ENCODE measurements around the gene DTD1.

DTD1 gene

DNA sequence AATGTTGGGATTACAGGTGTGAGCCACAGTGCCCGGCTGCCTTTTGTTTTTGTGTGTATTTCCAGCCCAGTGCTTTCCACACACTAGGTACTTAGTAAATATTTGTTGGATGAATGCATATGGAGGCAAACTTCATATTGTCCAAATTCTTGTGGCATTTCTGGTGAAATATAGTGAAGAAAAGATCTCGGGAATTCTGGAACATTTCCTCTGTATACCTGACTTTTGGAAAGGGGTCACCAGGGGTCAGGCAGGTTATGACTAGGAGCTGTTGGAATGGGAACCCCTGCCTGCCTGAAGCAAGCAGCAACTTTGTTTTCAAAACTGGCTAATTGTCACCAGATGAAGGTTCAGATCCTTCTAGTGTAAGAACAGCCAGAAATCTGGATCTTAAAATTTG is 213.7 kb downstream of the DTD1 start:
- Histone ChIP-seq H3K27ac (ENCODE audit: low read depth, low read length) (no peak overlapping the region), H3K9me2 (replicated peaks; ENCODE audit: insufficient read depth, low read length) (no peaks in the 10 kb centered on the region), H3K79me2 (ENCODE audit: insufficient read depth, low read length) (no peaks in the 10 kb centered on the region), H3K36me3 (ENCODE audit: low read length) (no peaks in the 10 kb centered on the region), H3K4me3 (ENCODE audit: insufficient read depth, low read length, poor library complexity, severe bottlenecking) (no peak overlapping the region), H3K27me3 (ENCODE audit: low read length) (no peaks in the 10 kb centered on the region), H3K9me3 (ENCODE audit: insufficient read depth, low read length) (no peaks in the 10 kb centered on the region), H3K4me2 (ENCODE audit: low read depth, low read length, poor library complexity, severe bottlenecking) (no peak overlapping the region), H2AFZ (ENCODE audit: low read depth, low read length, severe bottlenecking) (no peak overlapping the region), H4K20me1 (ENCODE audit: low read depth, low read length) (no peaks in the 10 kb centered on the region), H3K9ac (ENCODE audit: low read length) (no peak overlapping the region), H3F3A (ENCODE audit: insufficient read depth) (no peaks in the 10 kb centered on the region)
- TF ChIP-seq, protein P1, sequence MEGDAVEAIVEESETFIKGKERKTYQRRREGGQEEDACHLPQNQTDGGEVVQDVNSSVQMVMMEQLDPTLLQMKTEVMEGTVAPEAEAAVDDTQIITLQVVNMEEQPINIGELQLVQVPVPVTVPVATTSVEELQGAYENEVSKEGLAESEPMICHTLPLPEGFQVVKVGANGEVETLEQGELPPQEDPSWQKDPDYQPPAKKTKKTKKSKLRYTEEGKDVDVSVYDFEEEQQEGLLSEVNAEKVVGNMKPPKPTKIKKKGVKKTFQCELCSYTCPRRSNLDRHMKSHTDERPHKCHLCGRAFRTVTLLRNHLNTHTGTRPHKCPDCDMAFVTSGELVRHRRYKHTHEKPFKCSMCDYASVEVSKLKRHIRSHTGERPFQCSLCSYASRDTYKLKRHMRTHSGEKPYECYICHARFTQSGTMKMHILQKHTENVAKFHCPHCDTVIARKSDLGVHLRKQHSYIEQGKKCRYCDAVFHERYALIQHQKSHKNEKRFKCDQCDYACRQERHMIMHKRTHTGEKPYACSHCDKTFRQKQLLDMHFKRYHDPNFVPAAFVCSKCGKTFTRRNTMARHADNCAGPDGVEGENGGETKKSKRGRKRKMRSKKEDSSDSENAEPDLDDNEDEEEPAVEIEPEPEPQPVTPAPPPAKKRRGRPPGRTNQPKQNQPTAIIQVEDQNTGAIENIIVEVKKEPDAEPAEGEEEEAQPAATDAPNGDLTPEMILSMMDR (IDR thresholded peaks at IDR 0.05; ENCODE audit: insufficient read depth, low read length, poor library complexity, severe bottlenecking), result no peak
- TF ChIP-seq EZH2phosphoT487 (conservative IDR thresholded peaks at IDR 0.05; ENCODE audit: low read length), result no peak

DNA sequence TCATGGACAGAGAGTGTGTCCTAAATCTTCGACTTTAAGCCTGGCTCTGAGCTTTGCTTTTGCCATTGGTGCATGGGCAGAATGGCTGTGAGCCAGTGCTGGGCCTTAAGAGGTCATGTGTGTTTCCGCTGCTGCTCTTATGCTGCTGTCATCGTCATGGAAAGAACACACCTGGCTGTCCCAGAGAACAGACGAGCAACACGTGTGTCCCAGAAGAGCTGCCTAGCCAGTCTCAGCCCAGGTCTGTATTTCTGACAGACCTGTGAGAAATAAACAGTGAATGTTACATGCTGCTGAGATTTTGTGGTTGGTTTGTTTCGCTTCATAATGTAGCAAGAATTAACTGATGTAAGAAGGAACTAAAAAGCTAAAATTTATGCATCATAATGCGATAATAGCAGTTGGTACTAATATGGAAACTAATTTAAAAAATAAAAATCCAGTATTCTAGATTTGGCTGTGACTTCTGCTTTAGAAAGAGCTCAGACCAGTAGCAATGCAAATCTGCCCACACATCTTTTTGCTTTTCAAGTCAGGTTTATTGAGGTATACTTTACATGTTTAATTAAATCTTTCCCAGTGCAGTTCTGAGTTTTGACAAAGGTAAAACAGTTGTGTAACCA is 214.3 kb downstream of the DTD1 start:
- Histone ChIP-seq H3K27ac (ENCODE audit: low read depth, low read length) (no peak overlapping the region), H3K4me2 (ENCODE audit: low read depth, low read length, poor library complexity, severe bottlenecking) (no peak overlapping the region), H4K20me1 (ENCODE audit: low read depth, low read length) (no peaks in the 10 kb centered on the region), H3K4me3 (ENCODE audit: insufficient read depth, low read length, poor library complexity, severe bottlenecking) (no peak overlapping the region), H2AFZ (ENCODE audit: low read depth, low read length, severe bottlenecking) (no peak overlapping the region), H3F3A (ENCODE audit: insufficient read depth) (no peaks in the 10 kb centered on the region), H3K79me2 (ENCODE audit: insufficient read depth, low read length) (no peaks in the 10 kb centered on the region), H3K36me3 (ENCODE audit: low read length) (no peaks in the 10 kb centered on the region), H3K9me3 (ENCODE audit: insufficient read depth, low read length) (no peaks in the 10 kb centered on the region), H3K27me3 (ENCODE audit: low read length) (no peaks in the 10 kb centered on the region), H3K9me2 (replicated peaks; ENCODE audit: insufficient read depth, low read length) (no peaks in the 10 kb centered on the region), H3K9ac (ENCODE audit: low read length) (no peak overlapping the region)
- TF ChIP-seq, protein P1 (IDR thresholded peaks at IDR 0.05; ENCODE audit: insufficient read depth, low read length, poor library complexity, severe bottlenecking), result no peak
- no peak for TF ChIP-seq EZH2phosphoT487 (conservative IDR thresholded peaks at IDR 0.05; ENCODE audit: low read length)

DNA sequence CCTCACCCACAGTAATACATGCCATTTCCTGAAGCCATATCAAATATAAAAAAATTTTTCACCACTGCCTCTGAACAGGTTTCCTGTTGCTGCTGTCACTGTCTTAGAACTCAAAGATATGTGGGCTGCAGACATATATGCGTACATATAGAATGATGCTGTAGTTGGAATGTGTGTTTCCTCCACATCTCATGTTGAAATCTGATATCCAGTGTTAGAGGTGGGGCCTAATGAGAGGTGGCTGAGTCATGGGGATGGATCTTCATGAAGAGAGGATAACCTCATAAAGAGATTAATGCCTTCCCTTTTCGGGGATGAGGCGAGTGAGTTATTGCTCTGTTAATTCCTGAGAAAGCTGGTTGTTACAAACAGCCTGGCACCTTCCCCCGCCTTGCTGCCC is 218.0 kb downstream of the DTD1 start:
- no peaks in the 10 kb centered on the region for H3K79me2 ChIP-seq (ENCODE audit: insufficient read depth, low read length)
- no peak overlapping the region for H3K4me2 ChIP-seq (ENCODE audit: low read depth, low read length, poor library complexity, severe bottlenecking)
- no peak overlapping the region for H3K4me3 ChIP-seq (ENCODE audit: insufficient read depth, low read length, poor library complexity, severe bottlenecking)
- no peaks in the 10 kb centered on the region for H3F3A ChIP-seq (ENCODE audit: insufficient read depth)
- H3K27ac ChIP-seq (ENCODE audit: low read depth, low read length), result no peak overlapping the region
- H4K20me1 ChIP-seq (ENCODE audit: low read depth, low read length), result no peaks in the 10 kb centered on the region
- no peaks in the 10 kb centered on the region for H3K9me3 ChIP-seq (ENCODE audit: insufficient read depth, low read length)
- no peak overlapping the region for H2AFZ ChIP-seq (ENCODE audit: low read depth, low read length, severe bottlenecking)
- H3K9ac ChIP-seq (ENCODE audit: low read length), result no peak overlapping the region
- H3K27me3 ChIP-seq (ENCODE audit: low read length), result no peaks in the 10 kb centered on the region
- no peaks in the 10 kb centered on the region for H3K9me2 ChIP-seq (replicated peaks; ENCODE audit: insufficient read depth, low read length)
- H3K36me3 ChIP-seq (ENCODE audit: low read length), result no peaks in the 10 kb centered on the region
- TF ChIP-seq, protein P1 (IDR thresholded peaks at IDR 0.05; ENCODE audit: insufficient read depth, low read length, poor library complexity, severe bottlenecking), result no peak
- TF ChIP-seq EZH2phosphoT487 (conservative IDR thresholded peaks at IDR 0.05; ENCODE audit: low read length), result no peak

Data from SU-DHL-6 (cell line).